ENCODE results near the gene TNFRSF14. TPM values are rescaled to one million over a fixed set of nuclear protein-coding genes. Genes with fewer than 3 reads are reported as not detected.
A peak's percentile ranks its signal among the peaks of the same experiment; 100 is the strongest.

TNFRSF14 gene
- total and polyA plus RNA-seq, 2 experiments from 2014 or later: not detected

DNA sequence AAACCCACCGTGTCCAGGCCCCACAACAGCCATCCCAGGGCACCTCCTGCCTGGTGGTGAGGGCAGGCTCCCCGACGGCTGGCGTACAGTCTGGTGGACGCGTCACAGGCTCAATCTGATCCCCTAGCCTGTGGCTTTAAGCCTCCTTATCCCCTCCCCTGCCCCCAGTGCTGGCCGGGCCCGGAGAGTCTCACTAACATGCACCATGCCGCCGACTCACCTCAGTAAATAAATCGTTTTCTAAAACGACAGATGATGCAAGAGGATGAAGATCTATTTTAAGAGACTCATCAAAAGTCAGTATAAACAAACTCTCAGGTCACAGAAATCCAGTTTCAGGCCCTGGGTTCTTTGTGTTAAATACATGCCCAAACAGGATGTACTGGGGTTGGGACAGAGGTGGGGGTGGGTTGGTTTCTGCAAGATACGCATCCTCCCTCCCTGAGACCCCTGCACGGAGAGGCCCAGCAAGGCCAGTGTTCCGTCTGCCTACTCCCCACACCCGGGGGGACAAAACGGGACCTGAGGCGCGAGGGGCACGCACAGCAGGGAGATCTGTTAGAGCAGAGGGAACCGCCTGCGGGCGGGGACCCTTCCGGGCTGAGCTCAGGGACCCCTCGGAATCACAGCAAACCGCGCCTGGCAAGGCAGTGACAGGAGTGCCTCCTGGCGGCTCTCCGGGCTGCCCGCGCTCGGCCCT is 32.8 kb upstream of the TNFRSF14 start:
- Histone ChIP-seq H3K4me1 (ENCODE audit: insufficient read depth) (peaks cover 19% of the 10 kb centered on the region), H3K27me3 (ENCODE audit: insufficient read depth) (peaks cover 18% of the 10 kb centered on the region), H3K4me2 (peak overlapping the region; percentile 93; the same call in 1 of the 2 replicates), H2AFZ (no peak overlapping the region), H4K20me1 (replicated peaks; ENCODE audit: insufficient read depth) (peaks cover 37% of the 10 kb centered on the region), H3K4me3 (no peak overlapping the region), H3K27ac (ENCODE audit: low read depth) (no peak overlapping the region), H3K36me3 (ENCODE audit: insufficient read depth) (peaks cover 5% of the 10 kb centered on the region; the same call in 1 of the 2 replicates), H3F3A (replicated peaks; ENCODE audit: low read depth) (no peaks in the 10 kb centered on the region), H3K9me2 (ENCODE audit: insufficient read depth) (no peaks in the 10 kb centered on the region), H3K79me2 (replicated peaks; ENCODE audit: insufficient read depth) (peaks cover 46% of the 10 kb centered on the region)
- Mint-ChIP-seq H3K4me3 (no peak overlapping the region; the same call in 2 of the 3 replicates), H3K27me3 (ENCODE audit: insufficient read depth, low read depth, poor library complexity) (peaks cover 23% of the 10 kb centered on the region), H3K27ac (no peak overlapping the region), H3K4me1 (peaks cover 30% of the 10 kb centered on the region), H3K36me3 (ENCODE audit: low read depth) (peaks cover 22% of the 10 kb centered on the region), H3K9me3 (no peaks in the 10 kb centered on the region)
- peak; percentile 65 for DNase-seq (ENCODE audit: low spot score)
- TF ChIP-seq EZH2 (IDR thresholded peaks at IDR 0.05; ENCODE audit: low read depth, unreplicated experiment): no peak
- no peak for TF ChIP-seq STAT1 (IDR thresholded peaks at IDR 0.05; ENCODE audit: unreplicated experiment)
- no peak for TF ChIP-seq EZH2phosphoT487 (IDR thresholded peaks at IDR 0.05; ENCODE audit: unreplicated experiment)
- TF ChIP-seq, protein P1, sequence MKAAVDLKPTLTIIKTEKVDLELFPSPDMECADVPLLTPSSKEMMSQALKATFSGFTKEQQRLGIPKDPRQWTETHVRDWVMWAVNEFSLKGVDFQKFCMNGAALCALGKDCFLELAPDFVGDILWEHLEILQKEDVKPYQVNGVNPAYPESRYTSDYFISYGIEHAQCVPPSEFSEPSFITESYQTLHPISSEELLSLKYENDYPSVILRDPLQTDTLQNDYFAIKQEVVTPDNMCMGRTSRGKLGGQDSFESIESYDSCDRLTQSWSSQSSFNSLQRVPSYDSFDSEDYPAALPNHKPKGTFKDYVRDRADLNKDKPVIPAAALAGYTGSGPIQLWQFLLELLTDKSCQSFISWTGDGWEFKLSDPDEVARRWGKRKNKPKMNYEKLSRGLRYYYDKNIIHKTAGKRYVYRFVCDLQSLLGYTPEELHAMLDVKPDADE (IDR thresholded peaks at IDR 0.05): no peak
- TF ChIP-seq, protein P2, sequence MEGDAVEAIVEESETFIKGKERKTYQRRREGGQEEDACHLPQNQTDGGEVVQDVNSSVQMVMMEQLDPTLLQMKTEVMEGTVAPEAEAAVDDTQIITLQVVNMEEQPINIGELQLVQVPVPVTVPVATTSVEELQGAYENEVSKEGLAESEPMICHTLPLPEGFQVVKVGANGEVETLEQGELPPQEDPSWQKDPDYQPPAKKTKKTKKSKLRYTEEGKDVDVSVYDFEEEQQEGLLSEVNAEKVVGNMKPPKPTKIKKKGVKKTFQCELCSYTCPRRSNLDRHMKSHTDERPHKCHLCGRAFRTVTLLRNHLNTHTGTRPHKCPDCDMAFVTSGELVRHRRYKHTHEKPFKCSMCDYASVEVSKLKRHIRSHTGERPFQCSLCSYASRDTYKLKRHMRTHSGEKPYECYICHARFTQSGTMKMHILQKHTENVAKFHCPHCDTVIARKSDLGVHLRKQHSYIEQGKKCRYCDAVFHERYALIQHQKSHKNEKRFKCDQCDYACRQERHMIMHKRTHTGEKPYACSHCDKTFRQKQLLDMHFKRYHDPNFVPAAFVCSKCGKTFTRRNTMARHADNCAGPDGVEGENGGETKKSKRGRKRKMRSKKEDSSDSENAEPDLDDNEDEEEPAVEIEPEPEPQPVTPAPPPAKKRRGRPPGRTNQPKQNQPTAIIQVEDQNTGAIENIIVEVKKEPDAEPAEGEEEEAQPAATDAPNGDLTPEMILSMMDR (conservative IDR thresholded peaks at IDR 0.05; ENCODE audit: low read depth in 2 of 2): peak; percentile 35 to 53
- TF ChIP-seq JUNB (IDR thresholded peaks at IDR 0.05; ENCODE audit: unreplicated experiment): no peak
- no peak for TF ChIP-seq CREB1 (CRISPR knock-in tag; IDR thresholded peaks at IDR 0.05; ENCODE audit: low read depth)
- ATAC-seq: peak; percentile 11

DNA sequence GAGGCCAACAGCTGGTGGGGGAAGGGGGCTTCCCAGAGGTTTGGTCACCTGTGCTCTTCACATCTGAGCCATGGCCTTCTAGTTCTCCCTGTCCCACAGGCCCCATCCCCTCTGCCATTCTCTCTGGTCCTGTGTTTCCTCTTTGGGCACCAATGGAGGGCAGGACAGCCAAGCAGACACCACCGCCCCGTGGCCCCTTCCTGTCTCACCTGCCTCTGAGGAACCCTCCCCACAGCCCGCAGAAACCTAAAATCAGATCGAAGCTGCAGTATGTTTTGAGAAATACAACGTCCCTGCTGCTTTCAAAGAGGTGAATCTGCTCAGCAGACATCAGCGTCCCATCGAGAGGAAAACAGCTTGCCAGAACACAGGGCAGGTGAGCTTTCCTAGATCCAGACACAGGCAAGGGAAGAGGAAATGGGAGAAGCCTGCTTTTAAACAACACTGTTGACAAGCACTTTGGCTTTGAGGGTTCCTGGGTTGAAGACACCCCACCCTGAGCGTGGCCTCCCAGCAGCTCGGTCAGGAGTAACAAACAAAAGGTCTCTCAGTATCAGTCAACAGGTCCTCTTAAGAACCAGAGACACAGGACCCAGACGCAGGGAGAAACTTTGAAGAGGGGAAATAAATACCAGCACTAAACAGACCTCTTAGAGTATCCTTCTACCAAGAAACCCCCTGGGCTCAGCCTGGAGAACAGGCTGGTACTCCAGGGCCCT is 32.1 kb upstream of the TNFRSF14 start:
- Histone ChIP-seq H3K4me3 (0 out of 2 replicates have a peak overlapping the region, but pooled peaks have one; percentile 23), H3K4me1 (ENCODE audit: insufficient read depth) (peaks cover 19% of the 10 kb centered on the region), H2AFZ (no peak overlapping the region), H3K79me2 (replicated peaks; ENCODE audit: insufficient read depth) (peaks cover 46% of the 10 kb centered on the region), H3K36me3 (ENCODE audit: insufficient read depth) (0 out of 2 replicates have a peak, but pooled peaks cover 5% of the 10 kb centered on the region), H3K9me2 (ENCODE audit: insufficient read depth) (no peaks in the 10 kb centered on the region), H3K27ac (ENCODE audit: low read depth) (no peak overlapping the region), H3K27me3 (ENCODE audit: insufficient read depth) (peaks cover 25% of the 10 kb centered on the region), H3K4me2 (peak overlapping the region; percentile 93), H4K20me1 (replicated peaks; ENCODE audit: insufficient read depth) (peaks cover 37% of the 10 kb centered on the region), H3F3A (replicated peaks; ENCODE audit: low read depth) (no peaks in the 10 kb centered on the region)
- Mint-ChIP-seq H3K4me3 (peak overlapping the region; percentile 91), H3K36me3 (ENCODE audit: low read depth) (peaks cover 15% of the 10 kb centered on the region), H3K4me1 (peaks cover 35% of the 10 kb centered on the region), H3K27me3 (ENCODE audit: insufficient read depth, low read depth, poor library complexity) (peaks cover 30% of the 10 kb centered on the region), H3K9me3 (no peaks in the 10 kb centered on the region), H3K27ac (no peak overlapping the region; the same call in 1 of the 2 replicates)
- no peak for DNase-seq (ENCODE audit: low spot score)
- no peak for ATAC-seq
- TF ChIP-seq EZH2 (IDR thresholded peaks at IDR 0.05; ENCODE audit: low read depth, unreplicated experiment) (no peak), POLR2AphosphoS5 (IDR thresholded peaks at IDR 0.05; ENCODE audit: low read depth) (no peak), NANOG (IDR thresholded peaks at IDR 0.05; ENCODE audit: borderline replicate concordance) (no peak), JUNB (IDR thresholded peaks at IDR 0.05; ENCODE audit: unreplicated experiment) (no peak)
- TF ChIP-seq, protein P3, sequence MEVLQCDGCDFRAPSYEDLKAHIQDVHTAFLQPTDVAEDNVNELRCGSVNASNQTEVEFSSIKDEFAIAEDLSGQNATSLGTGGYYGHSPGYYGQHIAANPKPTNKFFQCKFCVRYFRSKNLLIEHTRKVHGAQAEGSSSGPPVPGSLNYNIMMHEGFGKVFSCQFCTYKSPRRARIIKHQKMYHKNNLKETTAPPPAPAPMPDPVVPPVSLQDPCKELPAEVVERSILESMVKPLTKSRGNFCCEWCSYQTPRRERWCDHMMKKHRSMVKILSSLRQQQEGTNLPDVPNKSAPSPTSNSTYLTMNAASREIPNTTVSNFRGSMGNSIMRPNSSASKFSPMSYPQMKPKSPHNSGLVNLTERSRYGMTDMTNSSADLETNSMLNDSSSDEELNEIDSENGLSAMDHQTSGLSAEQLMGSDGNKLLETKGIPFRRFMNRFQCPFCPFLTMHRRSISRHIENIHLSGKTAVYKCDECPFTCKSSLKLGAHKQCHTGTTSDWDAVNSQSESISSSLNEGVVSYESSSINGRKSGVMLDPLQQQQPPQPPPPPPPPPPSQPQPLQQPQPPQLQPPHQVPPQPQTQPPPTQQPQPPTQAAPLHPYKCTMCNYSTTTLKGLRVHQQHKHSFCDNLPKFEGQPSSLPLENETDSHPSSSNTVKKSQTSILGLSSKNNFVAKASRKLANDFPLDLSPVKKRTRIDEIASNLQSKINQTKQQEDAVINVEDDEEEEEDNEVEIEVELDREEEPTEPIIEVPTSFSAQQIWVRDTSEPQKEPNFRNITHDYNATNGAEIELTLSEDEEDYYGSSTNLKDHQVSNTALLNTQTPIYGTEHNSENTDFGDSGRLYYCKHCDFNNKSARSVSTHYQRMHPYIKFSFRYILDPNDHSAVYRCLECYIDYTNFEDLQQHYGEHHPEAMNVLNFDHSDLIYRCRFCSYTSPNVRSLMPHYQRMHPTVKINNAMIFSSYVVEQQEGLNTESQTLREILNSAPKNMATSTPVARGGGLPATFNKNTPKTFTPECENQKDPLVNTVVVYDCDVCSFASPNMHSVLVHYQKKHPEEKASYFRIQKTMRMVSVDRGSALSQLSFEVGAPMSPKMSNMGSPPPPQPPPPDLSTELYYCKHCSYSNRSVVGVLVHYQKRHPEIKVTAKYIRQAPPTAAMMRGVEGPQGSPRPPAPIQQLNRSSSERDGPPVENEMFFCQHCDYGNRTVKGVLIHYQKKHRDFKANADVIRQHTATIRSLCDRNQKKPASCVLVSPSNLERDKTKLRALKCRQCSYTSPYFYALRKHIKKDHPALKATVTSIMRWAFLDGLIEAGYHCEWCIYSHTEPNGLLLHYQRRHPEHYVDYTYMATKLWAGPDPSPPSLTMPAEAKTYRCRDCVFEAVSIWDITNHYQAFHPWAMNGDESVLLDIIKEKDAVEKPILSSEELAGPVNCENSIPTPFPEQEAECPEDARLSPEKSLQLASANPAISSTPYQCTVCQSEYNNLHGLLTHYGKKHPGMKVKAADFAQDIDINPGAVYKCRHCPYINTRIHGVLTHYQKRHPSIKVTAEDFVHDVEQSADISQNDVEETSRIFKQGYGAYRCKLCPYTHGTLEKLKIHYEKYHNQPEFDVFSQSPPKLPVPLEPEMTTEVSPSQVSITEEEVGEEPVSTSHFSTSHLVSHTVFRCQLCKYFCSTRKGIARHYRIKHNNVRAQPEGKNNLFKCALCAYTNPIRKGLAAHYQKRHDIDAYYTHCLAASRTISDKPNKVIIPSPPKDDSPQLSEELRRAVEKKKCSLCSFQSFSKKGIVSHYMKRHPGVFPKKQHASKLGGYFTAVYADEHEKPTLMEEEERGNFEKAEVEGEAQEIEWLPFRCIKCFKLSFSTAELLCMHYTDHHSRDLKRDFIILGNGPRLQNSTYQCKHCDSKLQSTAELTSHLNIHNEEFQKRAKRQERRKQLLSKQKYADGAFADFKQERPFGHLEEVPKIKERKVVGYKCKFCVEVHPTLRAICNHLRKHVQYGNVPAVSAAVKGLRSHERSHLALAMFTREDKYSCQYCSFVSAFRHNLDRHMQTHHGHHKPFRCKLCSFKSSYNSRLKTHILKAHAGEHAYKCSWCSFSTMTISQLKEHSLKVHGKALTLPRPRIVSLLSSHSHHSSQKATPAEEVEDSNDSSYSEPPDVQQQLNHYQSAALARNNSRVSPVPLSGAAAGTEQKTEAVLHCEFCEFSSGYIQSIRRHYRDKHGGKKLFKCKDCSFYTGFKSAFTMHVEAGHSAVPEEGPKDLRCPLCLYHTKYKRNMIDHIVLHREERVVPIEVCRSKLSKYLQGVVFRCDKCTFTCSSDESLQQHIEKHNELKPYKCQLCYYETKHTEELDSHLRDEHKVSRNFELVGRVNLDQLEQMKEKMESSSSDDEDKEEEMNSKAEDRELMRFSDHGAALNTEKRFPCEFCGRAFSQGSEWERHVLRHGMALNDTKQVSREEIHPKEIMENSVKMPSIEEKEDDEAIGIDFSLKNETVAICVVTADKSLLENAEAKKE (CRISPR knock-in tag; IDR thresholded peaks at IDR 0.05): no peak
